D721Med (cell line): ENCODE measurements around the gene SPATA20.

Experiments
- DNase-seq: peaks from one replicate; pipeline ENCODE4 v3.0.0; 2011; ENCODE audit warnings: low spot score; ENCODE audit not compliant: insufficient read length
- FAIRE-seq: peaks from 2 replicates; lab custom pipeline; 2011; peaks lifted over from hg19 to GRCh38; lab: Jason Lieb, UNC
- CTCF ChIP-seq: IDR thresholded peaks from 2 replicates; pipeline ENCODE4 v1.5.1; 2012; ENCODE audit warnings: mild to moderate bottlenecking, control low read depth; ENCODE audit not compliant: insufficient read depth; ENCODE audit errors: missing control alignments

Gene SPATA20

GRCh38 chr17:50529849-50530248, 17.1 kb upstream of the SPATA20 start:
- no peak for FAIRE-seq
- no peak for DNase-seq
- no peak for TF ChIP-seq CTCF

DNA sequence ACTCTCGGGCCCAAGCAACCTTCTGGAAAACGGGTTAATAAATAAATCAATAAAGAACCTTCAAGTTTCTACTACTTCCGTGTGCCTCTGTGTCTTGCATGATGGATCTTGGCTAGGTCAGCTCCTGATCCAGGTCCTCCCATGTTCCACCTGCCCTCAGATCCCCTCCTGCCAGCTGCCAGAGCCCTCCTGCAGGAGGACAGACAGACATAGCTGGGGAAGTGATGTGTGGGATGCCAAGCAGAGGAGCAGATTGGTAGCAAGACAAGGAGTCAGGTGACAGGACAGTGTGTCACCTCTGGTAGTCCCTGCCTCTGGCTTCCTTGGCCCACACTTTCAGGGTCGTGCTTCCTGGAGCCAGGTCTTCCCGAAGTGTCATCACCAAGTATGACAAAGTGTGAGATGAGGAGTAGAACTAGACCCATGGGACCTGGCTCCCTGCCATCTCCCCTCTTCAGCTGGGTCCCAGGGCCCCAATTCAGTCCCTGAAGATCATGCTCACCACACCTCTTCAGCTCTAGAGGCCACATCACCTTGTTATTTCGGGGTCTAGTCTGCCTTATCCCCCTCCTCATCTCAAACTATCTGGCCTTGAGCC, 15.4 kb upstream of the SPATA20 start:
- DNase-seq (no peak), FAIRE-seq (no peak)
- TF ChIP-seq CTCF, result no peak

GRCh38 chr17:50532452-50533024, 14.4 kb upstream of the SPATA20 start, which contains the start of gene EPN3:
Gene EPN3, plus strand, starts transcription at chr17:50532735. Its CDS starts 3,822 bp downstream, at chr17:50536557.
- TF ChIP-seq CTCF, result no peak
- no peak for DNase-seq
- no peak for FAIRE-seq

- TF ChIP-seq CTCF, result no peak
- FAIRE-seq, result no peak
These were observed 13.8 kb upstream of the SPATA20 start for GRCh38 chr17:50533185-50533584.

GRCh38 chr17:50533720-50534148, 13.2 kb upstream of the SPATA20 start:
- DNase-seq (no peak), FAIRE-seq (no peak)
- TF ChIP-seq CTCF, result no peak

More at GRCh38 chr17:50533185-50533584, 13.8 kb upstream of the SPATA20 start:
- DNase-seq, result no peak

DNA sequence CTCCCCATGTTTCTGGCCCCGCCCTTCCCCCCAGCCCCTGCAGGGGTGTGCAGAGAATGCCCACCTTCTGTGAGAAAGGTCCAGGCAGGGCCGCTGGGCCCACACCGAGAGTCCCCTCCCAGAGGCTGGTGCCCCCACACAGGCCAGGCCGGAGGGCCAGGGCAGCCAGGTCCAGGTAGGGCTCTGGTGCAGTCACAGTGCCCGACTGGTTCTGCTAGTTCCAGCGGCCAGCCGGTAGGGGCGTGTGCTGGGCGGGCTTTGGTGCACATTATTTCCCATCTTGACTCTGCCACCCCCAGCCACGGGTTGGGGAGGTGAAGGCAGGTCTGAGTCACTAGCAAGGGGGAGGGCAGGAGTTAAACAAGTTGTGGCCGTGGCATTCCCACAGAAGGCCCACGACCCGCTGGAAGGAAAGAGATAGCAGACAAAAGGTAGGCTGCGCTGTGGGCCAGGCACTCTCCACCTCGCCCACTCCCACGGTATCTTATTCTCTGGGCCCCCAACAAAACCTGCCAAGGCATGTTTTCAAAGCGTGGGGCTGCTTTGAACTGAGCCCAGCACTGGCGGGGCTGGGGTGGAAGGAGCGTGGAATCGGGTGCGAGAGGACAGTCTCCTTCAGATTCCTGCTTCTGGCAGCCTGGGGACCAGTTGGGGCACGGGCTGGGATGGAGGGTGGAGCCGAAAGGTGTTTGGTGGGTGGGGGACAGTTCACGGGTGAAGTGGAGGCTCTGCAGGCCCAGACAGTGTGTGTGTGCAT, 12.6 kb upstream of the SPATA20 start:
- DNase-seq (no peak), FAIRE-seq (no peak)
- no peak for TF ChIP-seq CTCF
